ENCODE data around the gene SMIM14.
"Not testable (repeated sequence)": the region's sequence is repeated elsewhere in the genome, so short reads cannot be mapped to it uniquely, and the experiment has no call there.

SMIM14 gene

GRCh38 chr4:39597695-39598381 is 40.8 kb downstream of the SMIM14 start:
- DNase-seq = no peak
- no peak for ATAC-seq

- DNase-seq = no peak
- ATAC-seq = no peak
Observed at GRCh38 chr4:39596971-39597370, 41.7 kb downstream of the SMIM14 start.

GRCh38 chr4:39591290-39591689 is 47.4 kb downstream of the SMIM14 start:
- ATAC-seq (no peak), DNase-seq (no peak)

- DNase-seq = no peak
- no peak for ATAC-seq
Observed at GRCh38 chr4:39587881-39588280, 50.8 kb downstream of the SMIM14 start.

- ATAC-seq = no peak
- no peak for DNase-seq
Observed at GRCh38 chr4:39574946-39575345, 63.7 kb downstream of the SMIM14 start.

GRCh38 chr4:39571504-39571903 is 67.2 kb downstream of the SMIM14 start:
- ATAC-seq = no peak
- no peak for DNase-seq

GRCh38 chr4:39571054-39571453 is 67.6 kb downstream of the SMIM14 start:
- no peak for DNase-seq
- no peak for ATAC-seq

GRCh38 chr4:39569209-39569608 is 69.5 kb downstream of the SMIM14 start:
- no peak for ATAC-seq
- no peak for DNase-seq

- DNase-seq = no peak
Observed at GRCh38 chr4:39568805-39569204, 69.9 kb downstream of the SMIM14 start.

GRCh38 chr4:39565878-39566600 is 72.6 kb downstream of the SMIM14 start:
- ATAC-seq = no peak
- DNase-seq = no peak

More at GRCh38 chr4:39568805-39569204, 69.9 kb downstream of the SMIM14 start:
- no peak for ATAC-seq

- DNase-seq (no peak), ATAC-seq (no peak)
Observed at GRCh38 chr4:39563346-39563847, 75.3 kb downstream of the SMIM14 start.

- DNase-seq (no peak), ATAC-seq (no peak)
Observed at GRCh38 chr4:39562792-39563191, 75.9 kb downstream of the SMIM14 start.

- DNase-seq (no peak), ATAC-seq (no peak)
Observed at GRCh38 chr4:39559626-39560025, 79.0 kb downstream of the SMIM14 start.

- ATAC-seq (no peak), DNase-seq (no peak)
Observed at GRCh38 chr4:39555472-39555871, 83.2 kb downstream of the SMIM14 start.

- DNase-seq = no peak
- ATAC-seq = no peak
Observed at GRCh38 chr4:39548425-39549067, 90.1 kb downstream of the SMIM14 start.

GRCh38 chr4:39544580-39545315 is 93.9 kb downstream of the SMIM14 start:
- ATAC-seq = no peak
- no peak for DNase-seq

- DNase-seq, ATAC-seq: not testable (repeated sequence)
Observed at GRCh38 chr4:39544080-39544479, 94.6 kb downstream of the SMIM14 start.

GRCh38 chr4:39543034-39543433 is 95.6 kb downstream of the SMIM14 start:
- ATAC-seq (no peak), DNase-seq (no peak)

- no peak for ATAC-seq
- no peak for DNase-seq
Observed at GRCh38 chr4:39542611-39543012, 96.1 kb downstream of the SMIM14 start.

GRCh38 chr4:39541987-39542610 is 96.6 kb downstream of the SMIM14 start:
- ATAC-seq (no peak), DNase-seq (no peak)

GRCh38 chr4:39539089-39539611 is 99.5 kb downstream of the SMIM14 start:
- DNase-seq (no peak), ATAC-seq (no peak)

- no peak for ATAC-seq
- DNase-seq = no peak
Observed at GRCh38 chr4:39533541-39533940, 105.1 kb downstream of the SMIM14 start.
